Measurements from ENCODE around the gene PDZD4. TPM values are rescaled to one million over a fixed set of nuclear protein-coding genes. Genes with fewer than 3 reads are reported as not detected.

Gene PDZD4
- total RNA-seq, 1 experiment from 2014 or later, result 1.8 TPM

DNA sequence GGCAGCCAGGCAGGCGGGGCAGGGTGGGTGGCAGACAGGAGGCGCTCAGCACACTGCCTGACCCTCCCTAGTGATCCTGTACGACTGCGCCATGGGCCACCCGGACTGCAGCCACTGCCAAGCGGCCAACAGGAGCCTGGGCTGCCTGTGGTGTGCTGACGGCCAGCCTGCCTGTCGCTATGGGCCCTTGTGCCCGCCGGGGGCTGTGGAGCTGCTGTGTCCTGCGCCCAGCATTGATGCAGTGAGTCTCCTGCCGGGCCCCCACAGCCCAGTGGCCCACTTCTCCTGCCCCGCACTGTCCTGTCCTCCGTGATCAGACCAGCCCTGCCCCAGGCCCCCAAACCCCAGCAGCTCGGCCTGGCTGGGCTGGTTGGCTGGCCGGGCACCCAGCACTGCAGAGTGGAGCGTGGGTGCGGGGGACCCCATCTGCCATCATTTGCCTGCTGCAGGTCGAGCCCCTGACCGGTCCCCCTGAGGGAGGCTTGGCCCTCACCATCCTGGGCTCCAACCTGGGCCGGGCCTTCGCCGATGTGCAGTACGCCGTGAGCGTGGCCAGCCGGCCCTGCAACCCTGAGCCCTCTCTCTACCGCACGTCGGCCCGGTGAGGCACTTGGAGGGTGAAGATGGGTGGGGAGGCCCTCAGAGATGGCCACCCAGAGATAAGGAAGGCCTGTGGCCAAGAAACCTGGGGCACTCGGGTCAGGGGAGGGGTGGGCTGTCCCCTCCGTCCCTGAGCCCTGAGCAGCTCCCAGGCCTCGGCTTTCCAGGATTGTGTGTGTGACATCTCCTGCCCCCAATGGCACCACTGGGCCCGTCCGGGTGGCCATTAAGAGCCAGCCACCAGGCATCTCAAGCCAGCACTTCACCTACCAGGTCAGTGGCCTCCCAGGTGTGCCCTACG is 58.7 kb downstream of the PDZD4 start:
- Histone ChIP-seq H3K4me3 (ENCODE audit: low read depth, low read length) (no peak overlapping the region), H3K4me1 (no peaks in the 10 kb centered on the region), H3K9me3 (no peaks in the 10 kb centered on the region), H3K27me3 (replicated peaks; ENCODE audit: control insufficient read depth, insufficient read depth, low read length) (no peaks in the 10 kb centered on the region), H3K36me3 (ENCODE audit: control insufficient read depth, insufficient read depth, low read length) (no peaks in the 10 kb centered on the region)
- Mint-ChIP-seq H3K4me1 (ENCODE audit: low read depth, unreplicated experiment) (no peaks in the 10 kb centered on the region), H3K27me3 (ENCODE audit: insufficient read depth, unreplicated experiment) (no peaks in the 10 kb centered on the region), H3K27ac (ENCODE audit: unreplicated experiment) (no peak overlapping the region), H3K9me3 (ENCODE audit: unreplicated experiment) (no peaks in the 10 kb centered on the region), H3K36me3 (ENCODE audit: insufficient read depth, unreplicated experiment) (no peaks in the 10 kb centered on the region), H3K4me3 (ENCODE audit: unreplicated experiment) (no peak overlapping the region)
- intact Hi-C loops (cut with micrococcal nuclease; ENCODE audit: unreplicated experiment), result no loop called here
- ChIA-PET CTCF (no interaction called here), POLR2A (no interaction called here)
- TF ChIP-seq, protein P1, sequence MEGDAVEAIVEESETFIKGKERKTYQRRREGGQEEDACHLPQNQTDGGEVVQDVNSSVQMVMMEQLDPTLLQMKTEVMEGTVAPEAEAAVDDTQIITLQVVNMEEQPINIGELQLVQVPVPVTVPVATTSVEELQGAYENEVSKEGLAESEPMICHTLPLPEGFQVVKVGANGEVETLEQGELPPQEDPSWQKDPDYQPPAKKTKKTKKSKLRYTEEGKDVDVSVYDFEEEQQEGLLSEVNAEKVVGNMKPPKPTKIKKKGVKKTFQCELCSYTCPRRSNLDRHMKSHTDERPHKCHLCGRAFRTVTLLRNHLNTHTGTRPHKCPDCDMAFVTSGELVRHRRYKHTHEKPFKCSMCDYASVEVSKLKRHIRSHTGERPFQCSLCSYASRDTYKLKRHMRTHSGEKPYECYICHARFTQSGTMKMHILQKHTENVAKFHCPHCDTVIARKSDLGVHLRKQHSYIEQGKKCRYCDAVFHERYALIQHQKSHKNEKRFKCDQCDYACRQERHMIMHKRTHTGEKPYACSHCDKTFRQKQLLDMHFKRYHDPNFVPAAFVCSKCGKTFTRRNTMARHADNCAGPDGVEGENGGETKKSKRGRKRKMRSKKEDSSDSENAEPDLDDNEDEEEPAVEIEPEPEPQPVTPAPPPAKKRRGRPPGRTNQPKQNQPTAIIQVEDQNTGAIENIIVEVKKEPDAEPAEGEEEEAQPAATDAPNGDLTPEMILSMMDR (IDR thresholded peaks at IDR 0.05; ENCODE audit: insufficient read depth in 1 of 2, low read depth in 1 of 2, low read length in 1 of 2, severe bottlenecking in 1 of 2, unreplicated experiment in 1 of 2), result no peak
- DNase-seq, result peak in 1 of 2 experiments; percentile 19
- no TSS peak for BruUV-seq (replicated peaks)

DNA sequence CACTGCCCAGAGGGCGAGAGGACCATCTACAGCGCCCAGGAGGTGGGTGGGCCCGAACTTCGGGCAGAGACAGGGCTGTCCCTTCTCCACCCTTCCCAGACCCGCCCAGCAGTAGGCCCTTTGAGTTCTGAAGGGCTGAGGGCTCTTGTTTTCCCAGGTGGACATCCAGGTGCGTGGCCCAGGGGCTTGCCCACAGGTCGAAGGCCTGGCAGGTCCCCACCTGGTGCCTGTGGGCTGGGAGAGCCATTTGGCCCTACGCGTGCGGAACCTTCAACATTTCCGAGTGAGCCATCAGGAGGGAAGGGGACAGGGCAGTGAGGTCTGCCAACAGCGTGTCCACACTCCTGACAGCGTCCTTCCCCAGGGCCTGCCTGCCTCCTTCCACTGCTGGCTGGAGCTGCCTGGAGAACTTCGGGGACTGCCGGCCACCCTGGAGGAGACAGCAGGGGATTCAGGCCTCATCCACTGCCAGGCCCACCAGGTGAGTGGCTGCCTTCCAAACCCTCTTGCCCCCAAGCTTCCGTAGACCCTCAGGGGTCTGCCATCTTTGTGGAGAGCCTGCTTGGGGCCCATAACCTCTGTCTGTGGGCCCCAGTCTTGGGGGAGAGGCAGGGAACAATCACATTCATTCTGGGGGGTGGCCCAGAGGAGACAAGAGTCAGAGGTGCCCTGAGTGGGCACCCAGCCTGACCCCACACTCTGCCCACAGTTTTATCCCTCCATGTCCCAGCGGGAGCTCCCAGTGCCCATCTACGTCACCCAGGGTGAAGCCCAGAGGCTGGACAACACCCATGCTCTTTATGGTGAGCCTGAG is 59.5 kb downstream of the PDZD4 start:
- Mint-ChIP-seq H3K4me1 (ENCODE audit: low read depth, unreplicated experiment) (no peaks in the 10 kb centered on the region), H3K27me3 (ENCODE audit: insufficient read depth, unreplicated experiment) (no peaks in the 10 kb centered on the region), H3K27ac (ENCODE audit: unreplicated experiment) (no peak overlapping the region), H3K4me3 (ENCODE audit: unreplicated experiment) (no peak overlapping the region), H3K9me3 (ENCODE audit: unreplicated experiment) (no peaks in the 10 kb centered on the region), H3K36me3 (ENCODE audit: insufficient read depth, unreplicated experiment) (no peaks in the 10 kb centered on the region)
- BruUV-seq (replicated peaks), result no TSS peak
- intact Hi-C loops (cut with micrococcal nuclease; ENCODE audit: unreplicated experiment), result no loop called here
- DNase-seq, result no peak
- Histone ChIP-seq H3K9me3 (no peaks in the 10 kb centered on the region), H3K27me3 (replicated peaks; ENCODE audit: control insufficient read depth, insufficient read depth, low read length) (no peaks in the 10 kb centered on the region), H3K4me1 (no peaks in the 10 kb centered on the region), H3K4me3 (ENCODE audit: low read depth, low read length) (no peak overlapping the region), H3K36me3 (ENCODE audit: control insufficient read depth, insufficient read depth, low read length) (no peaks in the 10 kb centered on the region)
- TF ChIP-seq, protein P1 (IDR thresholded peaks at IDR 0.05; ENCODE audit: insufficient read depth in 1 of 2, low read depth in 1 of 2, low read length in 1 of 2, severe bottlenecking in 1 of 2, unreplicated experiment in 1 of 2), result no peak
- CTCF ChIA-PET, result no interaction called here
- POLR2A ChIA-PET, result no interaction called here

DNA sequence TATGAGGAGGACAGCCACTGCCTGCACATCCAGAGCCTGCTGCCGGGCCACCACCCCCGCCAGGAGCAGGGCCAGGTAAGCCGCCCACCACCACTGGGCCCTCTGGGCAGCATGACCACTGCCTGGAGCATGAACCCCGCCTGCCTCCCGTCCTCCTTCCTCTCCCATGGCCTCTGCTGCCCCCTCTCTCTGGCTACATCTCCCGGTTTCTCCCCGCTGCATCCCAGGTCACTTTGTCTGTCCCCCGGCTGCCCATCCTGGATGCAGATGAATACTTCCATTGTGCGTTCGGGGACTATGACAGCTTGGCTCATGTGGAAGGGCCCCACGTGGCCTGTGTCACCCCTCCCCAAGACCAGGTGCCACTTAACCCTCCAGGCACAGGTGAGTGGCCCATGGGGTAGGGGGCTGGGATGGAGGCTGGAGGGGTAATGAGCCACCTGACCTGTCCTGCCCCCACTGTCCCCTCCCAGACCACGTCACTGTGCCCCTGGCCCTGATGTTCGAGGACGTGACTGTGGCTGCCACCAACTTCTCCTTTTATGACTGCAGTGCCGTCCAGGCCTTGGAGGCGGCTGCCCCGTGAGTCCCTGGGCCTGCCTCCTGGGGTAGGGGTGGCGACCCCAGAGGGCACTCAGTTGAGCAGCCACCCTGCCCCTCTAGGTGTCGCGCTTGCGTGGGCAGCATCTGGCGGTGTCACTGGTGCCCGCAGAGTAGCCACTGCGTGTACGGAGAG is 60.3 kb downstream of the PDZD4 start:
- TF ChIP-seq, protein P1 (IDR thresholded peaks at IDR 0.05; ENCODE audit: insufficient read depth in 1 of 2, low read depth in 1 of 2, low read length in 1 of 2, severe bottlenecking in 1 of 2, unreplicated experiment in 1 of 2), result no peak
- H3K4me1 Mint-ChIP-seq (ENCODE audit: low read depth, unreplicated experiment), result no peaks in the 10 kb centered on the region
- CTCF ChIA-PET, result no interaction called here
- H3K4me3 Mint-ChIP-seq (ENCODE audit: unreplicated experiment), result no peak overlapping the region
- no peaks in the 10 kb centered on the region for H3K27me3 ChIP-seq (replicated peaks; ENCODE audit: control insufficient read depth, insufficient read depth, low read length)
- H3K36me3 ChIP-seq (ENCODE audit: control insufficient read depth, insufficient read depth, low read length), result no peaks in the 10 kb centered on the region
- no TSS peak for BruUV-seq (replicated peaks)
- no peak for DNase-seq
- no peaks in the 10 kb centered on the region for H3K9me3 ChIP-seq
- H3K27ac Mint-ChIP-seq (ENCODE audit: unreplicated experiment), result no peak overlapping the region
- intact Hi-C loops (cut with micrococcal nuclease; ENCODE audit: unreplicated experiment), result no loop called here
- H3K36me3 Mint-ChIP-seq (ENCODE audit: insufficient read depth, unreplicated experiment), result no peaks in the 10 kb centered on the region
- H3K9me3 Mint-ChIP-seq (ENCODE audit: unreplicated experiment), result no peaks in the 10 kb centered on the region
- H3K27me3 Mint-ChIP-seq (ENCODE audit: insufficient read depth, unreplicated experiment), result no peaks in the 10 kb centered on the region
- no peaks in the 10 kb centered on the region for H3K4me1 ChIP-seq
- H3K4me3 ChIP-seq (ENCODE audit: low read depth, low read length), result no peak overlapping the region
- POLR2A ChIA-PET, result no interaction called here

All from Caco-2 (cell line).